Activated T-helper 17 cell treated with anti-CD3 and anti-CD28 coated beads, Interleukin-2, amount 50 U/mL, for 72 hours (primary cell): ENCODE results near the gene RAD51C. TPM values are rescaled to one million over a fixed set of nuclear protein-coding genes. Genes with fewer than 3 reads are reported as not detected.
"Not testable (repeated sequence)": the region's sequence is repeated elsewhere in the genome, so short reads cannot be mapped to it uniquely, and the experiment has no call there.

Source experiments
- ATAC-seq: fragments of 150-1000 bp; cut with Tn5 transposase; replicated peaks from 2 replicates; pipeline ENCODE4 v1.10.0; 2021; ENCODE audit warnings: mild to moderate bottlenecking, moderate library complexity
- H3K27ac Mint-ChIP-seq: one replicate; pipeline ENCODE4 v1.8.0; 2022; ENCODE audit warnings: mixed read lengths
- H3K27me3 Mint-ChIP-seq: one replicate; pipeline ENCODE4 v1.8.0; 2022; ENCODE audit warnings: mixed read lengths
- H3K36me3 Mint-ChIP-seq: one replicate; pipeline ENCODE4 v1.8.0; 2022; ENCODE audit warnings: low read depth, mild to moderate bottlenecking, mixed read lengths
- H3K4me1 Mint-ChIP-seq: one replicate; pipeline ENCODE4 v1.8.0; 2022; ENCODE audit warnings: mixed read lengths
- H3K4me3 Mint-ChIP-seq: one replicate; pipeline ENCODE4 v1.8.0; 2022; ENCODE audit warnings: mild to moderate bottlenecking, mixed read lengths
- H3K9me3 Mint-ChIP-seq: one replicate; pipeline ENCODE4 v1.8.0; 2022; ENCODE audit warnings: mixed read lengths
- total RNA-seq, 2 donors: library from RNA; stranded (reverse); gene quantifications; one replicate each; pipeline ENCODE4 v1.2.3, GENCODE V29; 2022

RAD51C gene
- total RNA-seq, 2 donors from 2014 or later = 75.3 to 112 TPM

DNA sequence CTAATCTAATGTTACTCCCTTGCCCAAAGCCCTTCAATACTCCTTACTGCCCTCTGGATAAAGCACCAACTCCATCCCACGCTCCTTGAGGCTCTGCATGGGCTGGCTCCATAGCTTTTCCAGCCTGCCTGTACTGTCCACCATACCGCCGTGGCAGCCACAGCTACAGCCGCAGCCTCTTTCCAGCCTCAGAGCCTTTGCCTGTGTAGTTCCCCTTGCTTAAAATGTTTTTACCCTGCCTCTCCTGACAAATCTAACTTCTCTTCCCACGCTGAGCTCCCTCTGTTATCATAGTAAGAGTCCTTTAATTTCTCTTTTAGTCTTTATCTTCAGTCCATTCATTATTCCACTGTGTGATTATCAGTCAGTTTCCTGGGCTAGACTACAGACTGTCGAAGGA, 22.5 kb upstream of the RAD51C start:
- Mint-ChIP-seq H3K4me3 (no peak overlapping the region), H3K9me3 (no peaks in the 10 kb centered on the region)
- ATAC-seq = no peak

DNA sequence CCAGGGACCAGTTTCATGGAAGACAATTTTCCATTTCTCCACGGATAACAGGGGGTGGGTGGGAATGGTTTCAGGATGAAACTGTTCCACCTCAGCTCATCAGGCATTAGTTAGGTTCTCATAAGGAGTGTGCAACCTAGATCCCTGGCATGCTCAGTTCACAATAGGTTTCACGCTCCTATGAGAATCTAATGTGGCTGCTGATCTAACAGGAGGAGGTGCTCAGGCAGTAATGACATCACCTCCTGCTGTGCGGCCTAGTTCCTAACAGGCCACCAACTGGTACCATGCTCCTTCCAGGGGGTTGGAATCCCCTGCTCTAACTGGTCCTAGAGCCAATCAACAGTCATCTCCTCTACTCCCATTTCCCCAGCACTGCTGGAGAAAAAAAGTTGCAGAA, 20.4 kb upstream of the RAD51C start:
- no peak overlapping the region for H3K4me3 Mint-ChIP-seq
- no peaks in the 10 kb centered on the region for H3K36me3 Mint-ChIP-seq
- H3K27ac Mint-ChIP-seq = no peak overlapping the region
- no peak for ATAC-seq
- peaks cover 4% of the 10 kb centered on the region for H3K27me3 Mint-ChIP-seq
- no peaks in the 10 kb centered on the region for H3K9me3 Mint-ChIP-seq
- peaks cover 2% of the 10 kb centered on the region for H3K4me1 Mint-ChIP-seq

More for the DNA sequence above, 22.5 kb upstream of the RAD51C start:
- H3K4me1 Mint-ChIP-seq = peaks cover 10% of the 10 kb centered on the region
- peaks cover 8% of the 10 kb centered on the region for H3K27me3 Mint-ChIP-seq
- H3K36me3 Mint-ChIP-seq = no peaks in the 10 kb centered on the region
- no peak overlapping the region for H3K27ac Mint-ChIP-seq

- no peaks in the 10 kb centered on the region for H3K9me3 Mint-ChIP-seq
- no peak overlapping the region for H3K27ac Mint-ChIP-seq
- H3K27me3 Mint-ChIP-seq = peaks cover 3% of the 10 kb centered on the region
- H3K36me3 Mint-ChIP-seq = no peaks in the 10 kb centered on the region
- H3K4me3 Mint-ChIP-seq = no peak overlapping the region
- H3K4me1 Mint-ChIP-seq = no peaks in the 10 kb centered on the region
- no peak for ATAC-seq
Observed at GRCh38 chr17:58677194-58677880, 15.1 kb upstream of the RAD51C start.

GRCh38 chr17:58678287-58678686, 14.1 kb upstream of the RAD51C start:
- not testable (repeated sequence) for H3K27ac Mint-ChIP-seq, H3K36me3 Mint-ChIP-seq, H3K9me3 Mint-ChIP-seq, H3K4me1 Mint-ChIP-seq, ATAC-seq, H3K4me3 Mint-ChIP-seq, H3K27me3 Mint-ChIP-seq

DNA sequence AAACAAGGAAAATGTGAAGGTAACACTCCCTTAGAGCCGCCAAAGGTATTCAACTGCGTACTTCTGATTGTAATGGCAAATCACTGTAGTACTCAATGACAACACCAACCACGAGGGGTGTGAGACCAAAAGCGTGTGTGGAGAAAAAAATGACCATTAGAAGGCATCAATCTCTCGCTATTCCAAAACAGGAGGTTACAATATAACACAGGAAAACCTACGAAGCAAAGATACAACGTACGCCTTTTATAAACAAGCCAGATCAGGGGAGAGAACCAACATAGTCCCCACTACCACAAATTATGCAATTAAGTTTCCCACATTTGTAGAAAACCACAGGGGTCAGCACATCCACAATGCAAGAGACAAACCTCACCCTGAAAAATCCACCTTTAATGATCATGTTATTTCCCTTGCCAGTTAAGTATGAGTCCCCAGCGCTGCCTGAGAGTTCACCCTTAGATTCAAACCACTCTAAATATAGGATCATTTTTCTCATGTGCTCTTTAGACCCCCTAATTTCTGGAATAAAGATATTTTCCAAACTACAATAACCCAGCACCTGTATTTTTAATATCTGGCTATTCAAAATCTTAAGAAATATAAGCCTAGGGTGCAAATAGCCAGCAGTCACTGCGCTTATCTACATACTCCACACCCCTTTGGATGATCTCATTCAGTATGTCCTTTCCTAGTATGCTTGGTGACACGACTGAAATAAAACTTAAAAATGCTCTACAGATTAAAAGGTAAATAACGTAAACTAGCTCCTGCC, 13.0 kb upstream of the RAD51C start:
- Mint-ChIP-seq H3K27me3 (peaks cover 3% of the 10 kb centered on the region), H3K4me3 (no peak overlapping the region), H3K27ac (no peak overlapping the region), H3K36me3 (no peaks in the 10 kb centered on the region), H3K4me1 (no peaks in the 10 kb centered on the region), H3K9me3 (no peaks in the 10 kb centered on the region)
- no peak for ATAC-seq

DNA sequence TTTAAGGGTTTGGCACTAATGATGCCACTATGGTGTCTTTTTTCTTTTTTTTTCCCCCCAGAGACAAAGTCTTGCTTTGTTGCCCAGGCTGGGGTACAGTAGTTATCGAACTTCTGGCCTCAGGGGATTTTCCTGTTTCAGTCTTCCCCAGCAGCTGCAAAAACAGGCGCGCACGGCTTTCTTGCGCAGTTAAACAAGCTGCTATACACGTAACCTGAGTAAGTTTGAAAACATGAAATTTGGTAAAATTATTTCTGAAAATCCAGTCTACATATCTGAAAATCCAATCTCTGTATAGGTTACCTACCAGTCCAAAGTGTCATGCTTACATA, 12.4 kb upstream of the RAD51C start:
- no peaks in the 10 kb centered on the region for H3K36me3 Mint-ChIP-seq
- peaks cover 3% of the 10 kb centered on the region for H3K27me3 Mint-ChIP-seq
- H3K9me3 Mint-ChIP-seq = no peaks in the 10 kb centered on the region
- no peak overlapping the region for H3K27ac Mint-ChIP-seq
- no peak overlapping the region for H3K4me3 Mint-ChIP-seq
- ATAC-seq = no peak
- no peaks in the 10 kb centered on the region for H3K4me1 Mint-ChIP-seq

- H3K9me3 Mint-ChIP-seq = no peaks in the 10 kb centered on the region
- H3K4me3 Mint-ChIP-seq = no peak overlapping the region
- no peaks in the 10 kb centered on the region for H3K27me3 Mint-ChIP-seq
- H3K4me1 Mint-ChIP-seq = no peaks in the 10 kb centered on the region
- no peaks in the 10 kb centered on the region for H3K36me3 Mint-ChIP-seq
- H3K27ac Mint-ChIP-seq = no peak overlapping the region
- ATAC-seq = no peak
Observed at GRCh38 chr17:58684003-58684402, 8.4 kb upstream of the RAD51C start.

GRCh38 chr17:58684462-58684861, 7.9 kb upstream of the RAD51C start:
- H3K9me3 Mint-ChIP-seq, ATAC-seq, H3K27me3 Mint-ChIP-seq, H3K36me3 Mint-ChIP-seq, H3K4me3 Mint-ChIP-seq, H3K4me1 Mint-ChIP-seq, H3K27ac Mint-ChIP-seq: not testable (repeated sequence)

DNA sequence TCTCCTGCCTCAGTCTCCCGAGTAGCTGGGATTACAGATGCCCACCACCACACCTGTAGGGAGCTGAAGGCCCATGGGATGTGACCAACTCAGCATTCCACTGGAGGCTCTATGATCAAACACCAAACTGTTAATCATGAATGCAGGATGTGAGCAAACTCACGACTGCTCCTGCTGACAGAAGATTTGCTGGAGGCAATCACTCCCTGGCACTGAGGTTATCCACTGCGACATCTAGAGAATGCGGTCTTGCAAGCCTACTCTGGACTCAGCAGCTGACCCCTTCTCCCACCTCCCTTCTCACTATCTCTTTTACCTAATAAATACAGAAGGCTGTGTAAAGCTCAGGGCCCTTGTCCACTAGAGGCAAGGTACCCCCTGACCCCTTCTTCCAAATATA, 5.4 kb upstream of the RAD51C start:
- no peaks in the 10 kb centered on the region for H3K36me3 Mint-ChIP-seq
- ATAC-seq = no peak
- no peak overlapping the region for H3K27ac Mint-ChIP-seq
- no peaks in the 10 kb centered on the region for H3K9me3 Mint-ChIP-seq
- H3K27me3 Mint-ChIP-seq = no peaks in the 10 kb centered on the region
- no peak overlapping the region for H3K4me3 Mint-ChIP-seq
- no peaks in the 10 kb centered on the region for H3K4me1 Mint-ChIP-seq

DNA sequence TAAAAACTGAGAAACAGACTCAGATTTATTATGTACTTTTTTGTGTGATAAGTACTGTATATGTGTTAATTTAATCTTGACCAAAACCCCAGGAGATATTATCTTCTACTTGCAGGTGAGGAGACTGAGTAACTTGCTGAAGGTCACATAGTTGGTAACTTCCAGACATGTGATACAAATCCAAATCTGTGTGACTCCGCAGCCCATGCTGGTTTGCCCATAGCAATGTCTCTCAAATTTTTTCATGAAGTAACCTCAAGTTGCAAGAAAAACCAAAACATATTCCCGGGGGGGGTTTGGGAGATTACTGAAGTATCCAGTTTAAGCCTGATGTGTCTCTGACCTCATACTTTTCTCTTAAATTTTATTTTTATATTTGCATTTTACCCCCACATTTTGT, 3.9 kb upstream of the RAD51C start:
- Mint-ChIP-seq H3K9me3 (no peaks in the 10 kb centered on the region), H3K27me3 (no peaks in the 10 kb centered on the region), H3K4me3 (no peak overlapping the region), H3K27ac (no peak overlapping the region), H3K4me1 (peaks cover 8% of the 10 kb centered on the region), H3K36me3 (peaks cover 13% of the 10 kb centered on the region)
- ATAC-seq = no peak

- not testable (repeated sequence) for H3K4me1 Mint-ChIP-seq, H3K4me3 Mint-ChIP-seq, ATAC-seq, H3K27ac Mint-ChIP-seq, H3K27me3 Mint-ChIP-seq, H3K9me3 Mint-ChIP-seq
- peaks cover 27% of the 10 kb centered on the region for H3K36me3 Mint-ChIP-seq
Observed at GRCh38 chr17:58690033-58690432, 2.4 kb upstream of the RAD51C start.

- H3K27me3 Mint-ChIP-seq = no peaks in the 10 kb centered on the region
- H3K4me1 Mint-ChIP-seq = peaks cover 9% of the 10 kb centered on the region
- no peak for ATAC-seq
- peak within 1 kb of the TSS; percentile 95 for H3K27ac Mint-ChIP-seq
- H3K4me3 Mint-ChIP-seq = peak within 1 kb of the TSS; percentile 95
- H3K9me3 Mint-ChIP-seq = no peaks in the 10 kb centered on the region
- peaks cover 43% of the 10 kb centered on the region for H3K36me3 Mint-ChIP-seq
Observed at GRCh38 chr17:58691701-58692238, 632 bp upstream of the RAD51C start, which contains the start of gene TEX14. TEX14 (minus strand) TSS chr17:58692045; CDS start chr17:58652001, 40,044 bp downstream.

- peaks cover 9% of the 10 kb centered on the region for H3K4me1 Mint-ChIP-seq
- H3K9me3 Mint-ChIP-seq = no peaks in the 10 kb centered on the region
- peaks cover 48% of the 10 kb centered on the region for H3K36me3 Mint-ChIP-seq
- peak overlapping the region; percentile 95 for H3K27ac Mint-ChIP-seq
- no peaks in the 10 kb centered on the region for H3K27me3 Mint-ChIP-seq
- no peak for ATAC-seq
- H3K4me3 Mint-ChIP-seq = peak overlapping the region; percentile 95
Observed at GRCh38 chr17:58693208-58693607, 806 bp downstream of the RAD51C start.

GRCh38 chr17:58693751-58694150, 1.3 kb downstream of the RAD51C start:
- no peaks in the 10 kb centered on the region for H3K27me3 Mint-ChIP-seq
- peaks cover 9% of the 10 kb centered on the region for H3K4me1 Mint-ChIP-seq
- ATAC-seq = no peak
- H3K36me3 Mint-ChIP-seq = peaks cover 48% of the 10 kb centered on the region
- no peaks in the 10 kb centered on the region for H3K9me3 Mint-ChIP-seq
- peak overlapping the region; percentile 95 for H3K27ac Mint-ChIP-seq
- peak overlapping the region; percentile 95 for H3K4me3 Mint-ChIP-seq

GRCh38 chr17:58694302-58694701, 1.9 kb downstream of the RAD51C start:
- Mint-ChIP-seq H3K27me3 (no peaks in the 10 kb centered on the region), H3K9me3 (no peaks in the 10 kb centered on the region), H3K36me3 (peaks cover 52% of the 10 kb centered on the region), H3K27ac (no peak overlapping the region), H3K4me1 (peaks cover 9% of the 10 kb centered on the region), H3K4me3 (peak overlapping the region; percentile 95)
- no peak for ATAC-seq
